Dermis blood vessel endothelial cell (primary cell): Measurements from ENCODE around the gene TH. TPM values are rescaled to one million over a fixed set of nuclear protein-coding genes. Genes with fewer than 3 reads are reported as not detected.
"Not testable (repeated sequence)": the region's sequence is repeated elsewhere in the genome, so short reads cannot be mapped to it uniquely, and the experiment has no call there.

Experiments
- DNase-seq: peaks from one replicate; pipeline ENCODE4 v3.0.0; 2010
- total RNA-seq: library from RNA; depleted of rRNA; stranded (reverse); fragments of >200 nt; gene quantifications from 2 replicates; pipeline ENCODE4 v1.2.3, GENCODE V29; 2014

TH gene
- total RNA-seq, 1 donor from 2014 or later = not detected

DNA sequence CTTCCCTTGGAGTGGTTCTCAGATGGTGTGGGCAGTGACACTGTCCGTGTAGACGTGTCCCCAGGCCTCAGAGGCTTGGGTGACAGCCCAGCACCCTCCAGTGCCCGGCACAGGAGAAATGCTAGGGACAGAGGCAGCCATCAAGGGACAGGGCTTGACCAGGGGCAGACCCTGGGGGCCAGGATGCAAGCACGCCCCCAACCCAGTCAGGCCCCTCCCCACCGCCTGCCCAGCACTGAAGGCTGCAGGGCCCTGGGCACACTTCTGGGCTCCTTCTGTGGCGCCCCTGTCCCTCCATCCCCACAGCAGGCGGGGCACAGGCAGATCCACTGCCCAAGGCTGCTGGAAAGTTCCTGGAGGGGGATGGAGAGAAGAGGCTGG is 43.5 kb downstream of the TH start:
- no peak for DNase-seq

GRCh38 chr11:2127482-2128129 is 44.0 kb downstream of the TH start:
- no peak for DNase-seq

DNA sequence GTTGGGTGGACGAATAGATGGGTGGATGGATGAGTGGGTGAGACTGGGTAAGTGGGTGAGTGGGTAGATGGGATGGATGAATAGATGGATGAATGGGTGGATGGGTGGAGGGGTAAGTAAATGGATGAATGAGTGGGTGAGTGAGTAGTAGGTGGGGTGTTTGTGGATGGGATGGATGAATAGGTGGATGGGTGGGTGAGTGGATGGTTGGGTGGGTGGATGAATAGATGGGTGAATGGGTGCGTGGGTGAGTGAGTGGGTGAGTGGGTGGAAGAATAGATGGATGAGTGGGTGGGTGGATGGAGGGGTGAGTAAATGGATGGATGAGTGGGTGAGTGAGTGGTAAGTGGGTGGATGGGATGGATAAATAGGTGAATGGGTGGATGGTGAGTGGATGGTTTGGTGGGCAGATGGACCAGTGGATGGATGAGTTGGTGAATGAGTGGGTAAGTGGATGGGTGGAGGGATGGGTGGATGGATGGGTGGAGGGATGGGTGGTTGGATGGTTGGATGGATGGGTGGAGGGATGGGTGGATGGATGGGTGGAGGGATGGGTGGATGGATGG is 45.0 kb downstream of the TH start:
- no peak for DNase-seq

DNA sequence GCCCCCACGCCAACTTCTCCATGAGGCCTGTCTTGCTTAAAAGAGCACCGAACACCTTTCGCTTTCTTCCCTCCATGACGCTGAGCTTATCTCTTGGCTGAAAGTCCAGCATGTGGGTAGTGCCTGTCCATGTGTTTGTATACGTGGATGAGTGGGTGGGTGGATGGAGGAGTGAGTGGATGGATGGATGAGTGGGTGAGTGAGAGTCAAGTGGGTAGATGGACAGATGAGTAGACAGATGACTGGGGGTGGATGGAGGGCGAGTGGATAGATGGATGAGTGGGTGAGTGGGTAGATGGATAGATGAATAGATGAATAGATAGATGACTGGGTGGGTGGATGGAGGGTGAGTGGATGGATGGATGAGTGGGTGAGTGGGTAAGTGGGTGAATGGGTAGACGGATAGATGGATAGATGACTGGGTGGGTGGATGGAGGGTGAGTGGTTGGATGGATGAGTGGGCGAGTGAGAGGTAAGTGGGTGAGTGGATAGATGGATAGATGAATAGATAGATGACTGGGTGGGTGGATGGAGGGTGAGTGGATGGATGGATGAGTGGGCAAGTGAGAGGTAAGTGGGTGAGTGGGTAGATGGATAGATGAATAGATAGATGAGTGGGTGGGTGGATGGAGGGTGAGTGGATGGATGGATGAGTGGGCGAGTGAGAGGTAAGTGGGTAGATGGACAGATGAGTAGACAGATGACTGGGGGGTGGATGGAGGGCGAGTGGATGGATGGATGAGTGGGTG is 46.7 kb downstream of the TH start:
- DNase-seq = not testable (repeated sequence)

DNA sequence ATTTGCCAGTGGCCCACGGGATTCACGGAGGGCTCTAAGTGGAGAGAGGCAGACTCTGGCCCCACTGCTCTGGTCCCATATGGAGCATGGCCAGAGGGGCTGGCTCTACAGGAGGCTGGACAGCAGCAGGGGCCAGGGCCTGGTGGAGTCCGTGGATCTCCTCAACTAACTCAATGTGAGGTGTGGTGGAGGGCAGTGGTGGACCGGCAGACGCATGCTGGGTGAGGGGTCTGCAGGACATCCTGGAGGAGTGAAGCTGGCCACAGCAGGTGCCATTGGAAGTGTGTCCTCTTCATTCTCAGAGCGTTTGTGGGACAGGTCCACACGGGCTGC is 48.0 kb downstream of the TH start:
- DNase-seq = no peak

GRCh38 chr11:2122907-2123627 is 48.5 kb downstream of the TH start:
- DNase-seq = no peak

DNA sequence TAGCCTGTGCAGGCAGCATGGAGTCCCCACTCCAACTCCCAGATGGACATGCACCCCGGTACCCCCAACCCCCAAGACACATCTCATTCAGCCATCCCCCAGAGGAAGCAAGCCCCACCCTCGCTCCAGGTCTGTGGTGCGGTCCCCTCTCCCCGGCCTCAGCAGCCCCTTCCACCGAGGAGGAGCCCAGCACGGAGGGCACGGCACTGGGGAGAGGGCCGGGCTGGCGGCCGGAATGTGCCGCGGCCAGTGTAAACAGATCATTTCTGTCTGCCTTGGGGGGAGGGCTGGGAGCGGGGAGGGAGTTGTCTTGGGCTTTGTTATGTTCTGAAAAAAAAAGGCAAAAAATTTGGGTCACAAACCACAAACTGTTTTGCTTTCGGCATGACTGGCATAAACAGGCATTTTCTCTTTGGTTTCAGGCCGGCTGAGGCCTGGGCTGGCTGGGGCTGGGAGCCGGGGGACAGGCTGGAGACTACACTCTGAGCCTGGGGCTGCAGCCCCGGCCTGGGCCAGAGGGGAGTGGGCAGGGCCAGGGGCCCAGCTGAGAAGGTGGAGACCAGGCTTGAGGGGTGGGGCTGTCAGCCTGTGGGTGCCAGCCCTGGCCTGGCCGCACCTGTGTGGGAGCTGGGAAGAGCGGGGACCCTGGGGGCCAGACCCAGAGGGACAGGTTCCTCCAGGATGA is 49.3 kb downstream of the TH start:
- DNase-seq = no peak

- no peak for DNase-seq
Measured at GRCh38 chr11:2121227-2122130, 50.1 kb downstream of the TH start.

GRCh38 chr11:2120359-2121100 is 51.1 kb downstream of the TH start:
- no peak for DNase-seq

DNA sequence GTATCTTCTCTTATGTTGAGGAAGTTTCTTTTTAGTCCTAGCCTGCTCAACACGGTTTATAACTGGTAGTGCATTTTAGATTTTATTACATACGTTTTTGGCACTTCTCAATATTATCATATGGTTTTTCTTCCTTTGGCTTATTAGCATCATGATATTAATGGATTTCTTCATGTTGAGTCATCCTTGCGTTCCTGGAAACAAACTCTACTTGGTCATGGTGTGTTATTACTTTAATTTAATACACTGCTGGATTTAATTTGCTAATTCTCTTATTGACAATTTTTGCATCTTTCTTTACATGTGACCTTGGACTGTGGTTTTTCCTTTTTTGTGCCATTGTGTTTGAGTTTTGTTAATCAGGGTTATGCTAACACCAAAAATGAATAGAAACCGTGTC is 52.9 kb downstream of the TH start:
- no peak for DNase-seq

- no peak for DNase-seq
Measured at GRCh38 chr11:2116680-2117079, 54.9 kb downstream of the TH start.

- DNase-seq = no peak
Measured at GRCh38 chr11:2115308-2115707, 56.3 kb downstream of the TH start.

GRCh38 chr11:2114430-2115241 is 57.0 kb downstream of the TH start:
- DNase-seq = no peak

Other genes with a start within 250 kb of the TH start
- gene MRPL23, start 224.5 kb downstream of the TH start, total RNA-seq = 74.5 and 128 TPM in 2 replicates
- 9.7 and 66.4 TPM in 2 replicates for gene H19, start 174.0 kb downstream of the TH start, total RNA-seq
- gene IGF2, start 32.4 kb downstream of the TH start, total RNA-seq = 3.5 and 11.2 TPM in 2 replicates
- not detected in 2 replicates for gene INS, start 10.6 kb downstream of the TH start, total RNA-seq
- gene ASCL2, start 98.8 kb upstream of the TH start, total RNA-seq = not detected in 2 replicates
- not detected in 2 replicates for gene C11orf21, start 130.1 kb upstream of the TH start, total RNA-seq
- not detected in 2 replicates for gene TSPAN32, start 130.2 kb upstream of the TH start, total RNA-seq
- gene CD81, start 205.5 kb upstream of the TH start, total RNA-seq = 248 and 294 TPM in 2 replicates
- 56.6 and 87.6 TPM in 2 replicates for gene TSSC4, start 228.9 kb upstream of the TH start, total RNA-seq